ENCODE measurements around the gene IFIT2. TPM values are rescaled to one million over a fixed set of nuclear protein-coding genes. Genes with fewer than 3 reads are reported as not detected.

The IFIT2 gene
- total and polyA plus RNA-seq, 2 donors (not counting 3 experiments of a cell fraction or from before 2014, with no cell fraction given) = 0.23 to 1.4 TPM

- Histone ChIP-seq H3K9me3 (replicated peaks; ENCODE audit: control insufficient read depth, insufficient read depth, low read length) (no peaks in the 10 kb centered on the region), H3K9ac (replicated peaks; ENCODE audit: extremely low read depth, insufficient read depth, low read length) (no peak overlapping the region), H3K4me3 (replicated peaks in 1 of 3; ENCODE audit: insufficient read depth in 1 of 3, low read depth in 1 of 3, low read length in 3 of 3) (no peak overlapping the region), H3K36me3 (ENCODE audit: control insufficient read depth in 2 of 2, extremely low read depth in 1 of 2, insufficient read depth in 2 of 2, low read length in 2 of 2) (no peaks in the 10 kb centered on the region), H3K4me2 (ENCODE audit: insufficient read depth, low read length) (no peak overlapping the region), H3K9me1 (replicated peaks; ENCODE audit: control insufficient read depth, extremely low read depth, insufficient read depth, low read length) (no peaks in the 10 kb centered on the region), H3K79me2 (ENCODE audit: control insufficient read depth, insufficient read depth, low read length) (no peaks in the 10 kb centered on the region), H4K20me1 (replicated peaks; ENCODE audit: control insufficient read depth, extremely low read depth, insufficient read depth, low read length) (no peaks in the 10 kb centered on the region), H2AFZ (ENCODE audit: low read depth, low read length) (no peak overlapping the region), H3K27ac (ENCODE audit: insufficient read depth, low read depth, low read length) (no peak overlapping the region), H3K4me1 (ENCODE audit: control insufficient read depth, extremely low read depth, insufficient read depth, low read length) (peaks cover 10% of the 10 kb centered on the region), H3K27me3 (ENCODE audit: control insufficient read depth in 2 of 2, insufficient read depth in 2 of 2, low read length in 2 of 2) (peaks cover 18 to 25% of the 10 kb centered on the region in 2 experiments)
- intact Hi-C loops (cut with micrococcal nuclease) (no loop called here), dilution Hi-C loops (cut with MboI; ENCODE audit: extremely low pct_ligation_motif_present, low sequenced_read_pairs) (no loop called here)
- FAIRE-seq (no peak), DNase-seq (ENCODE audit: low read depth, low spot score) (no peak)
- BruUV-seq (replicated peaks) = no TSS peak
- TF ChIP-seq MYC (IDR thresholded peaks at IDR 0.05; ENCODE audit: low read depth, low read length) = no peak
- POLR2A ChIA-PET = no interaction called here
- CTCF ChIA-PET = interaction anchor here (1.2 to 1.4 kb wide), 3 partner anchors 11 to 65 kb away, joined by 3 to 4 read pairs (median 3); no protein-coding TSS in a partner anchor
These were observed 2.2 kb downstream of the IFIT2 start for GRCh38 chr10:89304026-89304425.

- dilution Hi-C loops (cut with MboI; ENCODE audit: extremely low pct_ligation_motif_present, low sequenced_read_pairs) (no loop called here), intact Hi-C loops (cut with micrococcal nuclease) (no loop called here)
- no peak overlapping the region for H3K9ac ChIP-seq (replicated peaks; ENCODE audit: extremely low read depth, insufficient read depth, low read length)
- TF ChIP-seq EZH2 (IDR thresholded peaks at IDR 0.05; ENCODE audit: borderline replicate concordance, low read depth, low read length, severe bottlenecking) (no peak), MYC (IDR thresholded peaks at IDR 0.05; ENCODE audit: low read depth, low read length) (no peak), GATA2 (IDR thresholded peaks at IDR 0.05; ENCODE audit: insufficient read depth, insufficient read length, low read depth, low read length) (no peak), FOS (IDR thresholded peaks at IDR 0.05; ENCODE audit: borderline replicate concordance, insufficient read depth, low read length) (no peak), MAX (IDR thresholded peaks at IDR 0.05; ENCODE audit: insufficient read depth, insufficient read length) (no peak), JUN (IDR thresholded peaks at IDR 0.05; ENCODE audit: borderline replicate concordance, insufficient read depth, insufficient read length, low read depth) (no peak), CTCF (IDR thresholded peaks at IDR 0.05; ENCODE audit: extremely low read depth in 1 of 2, insufficient read depth in 1 of 2, low read depth in 1 of 2, low read length in 2 of 2) (no peak)
- no TSS peak for BruUV-seq (replicated peaks)
- no peak for FAIRE-seq
- H3K4me2 ChIP-seq (ENCODE audit: insufficient read depth, low read length) = no peak overlapping the region
- peaks cover 10% of the 10 kb centered on the region for H3K4me1 ChIP-seq (ENCODE audit: control insufficient read depth, extremely low read depth, insufficient read depth, low read length)
- H3K79me2 ChIP-seq (ENCODE audit: control insufficient read depth, insufficient read depth, low read length) = no peaks in the 10 kb centered on the region
- no peaks in the 10 kb centered on the region for H3K9me3 ChIP-seq (replicated peaks; ENCODE audit: control insufficient read depth, insufficient read depth, low read length)
- no peaks in the 10 kb centered on the region for H4K20me1 ChIP-seq (replicated peaks; ENCODE audit: control insufficient read depth, extremely low read depth, insufficient read depth, low read length)
- H3K27me3 ChIP-seq (ENCODE audit: control insufficient read depth in 2 of 2, insufficient read depth in 2 of 2, low read length in 2 of 2) = peaks cover 18 to 25% of the 10 kb centered on the region in 2 experiments
- no peak overlapping the region for H3K4me3 ChIP-seq (replicated peaks in 1 of 3; ENCODE audit: insufficient read depth in 1 of 3, low read depth in 1 of 3, low read length in 3 of 3)
- no peaks in the 10 kb centered on the region for H3K9me1 ChIP-seq (replicated peaks; ENCODE audit: control insufficient read depth, extremely low read depth, insufficient read depth, low read length)
- H3K36me3 ChIP-seq (ENCODE audit: control insufficient read depth in 2 of 2, extremely low read depth in 1 of 2, insufficient read depth in 2 of 2, low read length in 2 of 2) = no peaks in the 10 kb centered on the region
- ChIA-PET CTCF (interaction anchor here (1.2 to 1.4 kb wide), 3 partner anchors 11 to 65 kb away, joined by 3 to 4 read pairs (median 3); no protein-coding TSS in a partner anchor), POLR2A (no interaction called here)
- H2AFZ ChIP-seq (ENCODE audit: low read depth, low read length) = no peak overlapping the region
- no peak for DNase-seq (ENCODE audit: low read depth, low spot score)
- H3K27ac ChIP-seq (ENCODE audit: insufficient read depth, low read depth, low read length) = no peak overlapping the region
These were observed 2.6 kb downstream of the IFIT2 start for GRCh38 chr10:89304446-89304845.

Measured in endothelial cell of umbilical vein (primary cell).